GM19238 (cell line): ENCODE results near the gene NME4.
"Not testable (repeated sequence)": the region's sequence is repeated elsewhere in the genome, so short reads cannot be mapped to it uniquely, and the experiment has no call there.

Experiments
- DNase-seq: peaks from one replicate; pipeline ENCODE4 v3.0.0; 2011; ENCODE audit warnings: low spot score; ENCODE audit not compliant: insufficient read length

Gene NME4

DNA sequence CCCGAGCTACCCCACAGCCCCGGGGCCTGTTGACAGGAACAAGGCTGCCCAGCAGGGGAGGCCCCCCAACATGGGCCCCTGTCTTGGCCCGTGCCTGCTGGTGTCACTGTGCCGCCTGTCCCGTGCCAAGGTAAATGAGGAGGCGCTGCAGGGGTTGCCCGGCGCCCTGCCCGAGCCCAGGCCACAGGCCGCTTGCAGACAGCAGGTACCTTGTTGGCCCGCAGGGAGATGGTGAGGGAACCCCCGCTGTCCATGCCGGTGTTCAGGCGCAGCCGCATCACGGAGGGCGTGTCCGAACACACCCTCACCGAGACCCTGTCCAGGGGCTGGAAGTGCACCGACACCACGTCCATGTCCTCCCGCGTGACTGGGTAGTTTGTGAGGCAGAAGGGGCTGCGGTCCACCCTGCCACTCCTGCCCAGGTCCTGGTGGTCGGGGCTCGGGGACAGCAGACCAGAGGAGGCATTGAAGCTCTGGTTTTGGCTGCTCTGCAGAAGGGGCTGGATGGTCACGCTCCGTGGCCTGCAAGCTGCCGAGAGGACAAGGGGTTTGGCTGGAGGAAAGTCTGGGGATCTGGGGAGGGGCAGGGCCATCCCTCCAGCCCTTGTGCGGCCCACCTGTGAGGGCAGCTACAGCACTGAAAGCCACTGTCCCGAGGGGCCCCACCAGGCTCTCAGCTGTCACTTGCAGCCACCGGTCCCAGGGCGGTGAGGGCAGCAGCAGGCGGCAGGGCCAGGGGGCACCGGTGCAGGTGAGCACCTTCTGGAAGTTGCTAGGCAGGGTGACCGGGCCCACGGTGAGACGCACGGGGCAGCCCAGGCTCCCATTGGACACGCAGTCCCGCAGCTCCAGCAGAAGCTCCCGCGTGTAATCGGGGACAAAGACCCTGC lies 20.8 kb upstream of the NME4 start:
- DNase-seq: no peak

DNA sequence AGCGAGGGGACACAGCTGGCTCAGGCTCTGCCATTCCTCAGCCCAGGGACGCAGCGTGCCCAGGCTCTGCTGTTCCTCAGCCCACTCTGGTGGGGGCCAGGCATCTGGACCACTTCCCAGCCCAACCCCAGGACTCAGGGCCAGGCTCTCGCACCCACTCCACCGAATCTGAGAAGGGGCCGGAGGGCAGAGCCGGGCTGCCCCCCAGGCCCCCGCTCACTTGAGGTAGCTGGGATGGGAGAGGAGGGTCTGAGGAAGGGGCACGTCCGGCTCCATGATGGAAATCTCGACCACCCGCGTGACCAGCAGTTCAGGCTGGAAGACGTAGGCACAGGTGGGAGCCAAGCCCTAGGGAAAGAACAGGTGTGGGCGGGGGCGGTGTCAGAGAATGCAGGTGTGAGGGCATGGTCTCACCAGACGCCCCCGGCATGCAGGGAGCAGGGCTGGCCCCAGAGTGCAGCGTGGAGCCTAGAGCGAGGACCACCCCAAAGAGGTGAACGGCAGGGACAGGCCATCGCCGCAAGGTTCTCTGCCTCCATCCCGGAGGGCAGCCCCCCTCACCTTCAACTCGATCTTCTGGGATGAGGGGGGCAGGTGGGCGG lies 20.1 kb upstream of the NME4 start:
- no peak for DNase-seq

- DNase-seq: no peak
These were observed 19.5 kb upstream of the NME4 start for GRCh38 chr16:377419-377951.

GRCh38 chr16:378113-378820 lies 18.7 kb upstream of the NME4 start:
- not testable (repeated sequence) for DNase-seq

- DNase-seq: no peak
These were observed 18.2 kb upstream of the NME4 start for GRCh38 chr16:378821-379182.

DNA sequence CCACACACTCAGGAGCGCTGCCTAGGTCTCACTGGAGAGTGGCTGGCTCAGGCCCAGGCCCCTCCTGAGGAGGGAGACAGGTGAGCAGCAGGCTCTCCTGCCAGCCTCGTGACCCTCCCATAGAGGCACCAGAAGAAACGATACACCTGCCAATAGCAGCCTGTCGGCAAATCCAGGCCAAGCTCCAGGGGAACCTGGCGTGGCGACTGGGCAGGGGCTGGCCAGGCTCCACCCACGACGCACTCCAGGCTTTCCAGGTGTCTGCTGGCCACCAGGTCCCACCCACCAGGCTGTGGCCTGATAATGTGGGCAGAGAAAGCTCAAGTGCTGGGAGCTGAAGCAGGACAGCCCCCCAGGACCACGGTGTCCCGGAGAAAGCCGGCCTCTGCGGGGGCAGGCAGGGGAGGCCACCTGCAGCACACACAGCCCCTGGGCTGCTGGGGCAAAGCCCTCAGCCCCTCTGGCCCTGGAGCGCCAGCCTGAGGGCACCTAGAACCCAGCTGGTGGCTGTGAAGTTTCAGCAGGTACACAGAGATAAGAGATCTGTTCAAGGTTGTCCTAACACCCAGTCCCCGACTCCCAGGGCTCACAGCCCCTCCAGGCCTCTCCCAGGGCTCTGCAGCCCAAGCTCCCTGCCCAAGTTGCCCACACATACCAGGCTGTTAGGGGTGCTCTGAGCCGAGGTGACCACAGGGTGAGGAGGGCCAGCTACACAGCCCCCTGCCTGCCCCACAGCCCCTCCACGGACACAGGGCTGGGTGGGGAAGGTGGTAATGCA lies 17.6 kb upstream of the NME4 start:
- no peak for DNase-seq

GRCh38 chr16:379961-380761 lies 16.8 kb upstream of the NME4 start:
- DNase-seq: no peak

- no peak for DNase-seq
These were observed 16.3 kb upstream of the NME4 start for GRCh38 chr16:380762-381011.

GRCh38 chr16:381012-381788 lies 15.8 kb upstream of the NME4 start:
- no peak for DNase-seq

DNA sequence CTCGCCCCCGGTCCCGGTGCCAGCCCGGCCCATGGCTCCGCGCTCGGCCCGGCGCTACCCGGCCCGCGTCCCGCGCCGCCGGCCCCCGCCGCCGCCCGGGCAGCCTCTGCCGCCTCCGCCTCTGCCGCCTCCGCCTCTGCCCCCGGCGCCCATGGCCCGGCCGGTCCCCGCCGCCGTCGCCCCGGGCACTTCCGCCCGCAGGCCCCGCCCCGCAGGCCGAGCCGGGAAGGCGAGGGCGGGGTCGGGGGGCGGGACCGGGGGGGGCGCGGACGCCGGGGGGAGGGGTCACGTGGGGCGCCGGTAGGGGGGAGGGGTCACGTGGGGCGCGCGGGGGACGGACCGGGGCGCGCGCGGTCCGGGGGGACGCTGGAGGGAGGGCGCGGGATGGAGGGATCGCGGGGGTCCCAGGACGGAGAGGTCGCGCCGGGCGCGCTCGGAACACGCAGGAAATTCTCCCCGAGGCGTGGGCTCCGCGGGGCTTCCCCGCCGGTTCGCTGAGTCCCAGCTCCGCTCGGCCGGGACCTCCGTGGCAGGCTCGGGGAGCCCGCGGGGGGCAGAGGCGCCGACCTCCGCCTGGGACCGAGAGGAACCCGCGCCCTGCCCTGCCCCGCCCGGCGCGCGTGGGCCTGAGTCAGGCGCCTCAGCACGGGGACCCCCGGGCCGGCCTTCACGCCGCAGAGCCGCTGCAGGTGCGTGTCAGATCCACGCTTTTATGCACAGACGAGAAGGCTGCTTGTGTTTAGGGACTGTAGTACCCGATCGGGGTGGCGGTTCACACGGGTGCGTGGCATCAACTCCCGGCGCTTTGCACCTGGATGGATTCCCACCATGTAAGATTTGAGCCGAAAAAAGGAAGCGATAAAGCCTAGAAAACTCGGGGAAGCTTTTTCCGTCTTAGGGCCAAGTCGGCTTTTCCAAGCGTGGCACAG lies 14.9 kb upstream of the NME4 start, which contains the start of gene PGAP6:
Gene PGAP6 (minus strand): TSS at position 190 of the 929 bp plus-strand sequence. CDS start 157 bp downstream, at position 33.
- DNase-seq: peak; percentile 93

DNA sequence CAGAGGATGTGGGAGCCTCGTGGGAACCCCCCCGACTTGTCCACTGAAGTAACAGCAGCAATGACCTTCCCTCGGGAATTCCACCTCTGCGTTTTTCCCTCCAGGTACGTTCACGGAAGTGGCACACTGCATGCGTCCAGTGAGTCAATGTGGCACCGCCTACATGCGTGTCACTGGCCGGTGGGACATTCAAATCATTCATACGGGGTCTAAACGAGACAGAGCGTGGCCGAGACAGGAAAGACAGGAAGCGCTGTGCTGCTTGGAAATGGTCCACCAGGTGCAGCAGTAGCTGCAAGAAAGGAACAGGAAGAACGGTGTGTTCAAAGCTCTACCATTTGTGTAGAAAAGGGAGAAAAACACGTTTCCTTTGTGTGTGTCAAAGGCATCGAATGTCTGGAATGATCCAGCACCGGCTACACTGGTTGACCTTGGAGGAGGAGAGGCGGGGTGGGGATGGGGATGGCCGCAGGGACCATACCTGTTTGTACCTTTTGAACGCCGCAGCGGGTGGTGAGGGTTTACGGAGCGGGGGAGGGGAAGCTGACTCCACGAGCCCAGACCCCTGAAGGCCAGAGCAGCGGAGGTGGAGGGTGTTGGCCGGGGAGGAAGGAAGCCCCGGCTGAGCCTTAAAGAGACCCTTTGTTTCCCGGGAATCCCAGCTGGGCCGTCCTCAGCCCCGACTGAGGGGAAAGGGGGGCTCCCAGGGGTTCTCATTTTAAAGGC lies 13.5 kb upstream of the NME4 start:
- DNase-seq: peak; percentile 60

GRCh38 chr16:386641-387156 lies 10.3 kb upstream of the NME4 start:
- DNase-seq: no peak

DNA sequence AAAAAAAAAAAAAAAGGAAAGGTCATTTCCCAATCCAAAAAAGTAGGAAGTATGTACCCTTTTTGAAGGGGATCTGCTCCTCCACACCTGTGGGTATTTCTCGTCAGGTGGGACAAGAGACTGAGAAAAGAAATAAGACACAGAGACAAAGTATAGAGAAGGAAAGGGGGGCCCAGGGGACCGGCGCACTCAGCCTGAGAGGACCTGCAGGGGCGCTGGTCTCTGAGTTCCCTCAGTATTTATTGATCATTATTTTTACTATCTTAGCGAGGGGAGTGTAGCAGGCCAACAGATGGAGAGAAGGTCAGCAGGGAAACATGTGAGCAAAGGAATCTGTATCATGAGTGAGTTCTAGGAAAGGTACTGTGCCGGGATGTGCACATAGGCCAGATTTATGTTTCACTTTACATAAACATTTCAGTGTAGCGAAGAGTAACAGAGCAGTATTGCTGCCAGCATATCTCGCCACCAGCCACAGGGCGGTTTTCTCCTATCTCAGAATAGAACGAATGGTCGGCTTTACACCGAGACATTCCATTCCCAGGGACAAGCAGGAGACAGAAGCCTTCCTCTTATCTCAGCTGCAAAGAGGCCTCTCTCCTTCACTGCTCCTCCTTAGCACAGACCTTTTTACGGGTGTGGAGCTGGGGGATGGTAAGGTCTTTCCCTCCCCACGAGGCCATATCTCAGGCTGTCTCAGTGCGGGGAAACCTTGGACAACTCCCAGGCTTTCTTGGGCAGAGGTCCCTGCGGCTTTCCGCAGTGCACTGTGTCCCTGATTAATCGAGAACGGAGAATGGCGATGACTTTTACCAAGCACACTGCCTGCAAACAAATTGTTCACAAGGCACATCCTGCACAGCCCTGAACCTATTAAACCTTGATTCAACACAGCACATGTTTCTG lies 9.0 kb upstream of the NME4 start:
- not testable (repeated sequence) for DNase-seq

- no peak for DNase-seq
These were observed 7.6 kb upstream of the NME4 start for GRCh38 chr16:389352-389751.

DNA sequence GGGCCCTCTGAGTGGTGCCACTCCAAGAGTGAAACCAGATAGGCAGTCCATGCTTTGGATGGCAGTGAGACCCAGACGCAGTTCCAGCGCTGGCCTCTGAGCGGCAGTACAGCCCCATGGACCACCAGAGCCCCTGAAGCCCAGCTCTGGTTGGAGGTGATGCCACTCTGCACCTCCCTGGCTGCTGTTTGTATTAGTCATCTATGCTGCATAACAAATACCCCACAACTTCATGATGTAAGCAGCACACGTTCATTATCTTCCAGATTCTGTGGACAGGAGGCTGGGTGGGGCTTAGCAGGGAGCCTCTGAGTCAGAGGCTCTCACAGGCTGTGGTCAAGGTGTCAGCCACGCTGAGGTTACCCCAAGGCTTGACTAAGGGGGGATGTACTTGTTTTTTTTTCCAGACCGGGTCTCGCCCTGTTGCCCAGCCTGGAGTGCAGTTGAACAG lies 5.1 kb upstream of the NME4 start:
- DNase-seq: peak; percentile 64

- DNase-seq: no peak
These were observed 4.5 kb upstream of the NME4 start for GRCh38 chr16:392450-393030.
